NCI-H187 treated with DMSO at 0.1 percent for 48 hours (cell line): ENCODE measurements around the gene PGS1.
"Not testable (repeated sequence)": the region's sequence is repeated elsewhere in the genome, so short reads cannot be mapped to it uniquely, and the experiment has no call there.

Source experiments
- DNase-seq: peaks from one replicate; lab custom pipeline; 2025; lab: John Stamatoyannopoulos, UW

PGS1 gene, protein sequence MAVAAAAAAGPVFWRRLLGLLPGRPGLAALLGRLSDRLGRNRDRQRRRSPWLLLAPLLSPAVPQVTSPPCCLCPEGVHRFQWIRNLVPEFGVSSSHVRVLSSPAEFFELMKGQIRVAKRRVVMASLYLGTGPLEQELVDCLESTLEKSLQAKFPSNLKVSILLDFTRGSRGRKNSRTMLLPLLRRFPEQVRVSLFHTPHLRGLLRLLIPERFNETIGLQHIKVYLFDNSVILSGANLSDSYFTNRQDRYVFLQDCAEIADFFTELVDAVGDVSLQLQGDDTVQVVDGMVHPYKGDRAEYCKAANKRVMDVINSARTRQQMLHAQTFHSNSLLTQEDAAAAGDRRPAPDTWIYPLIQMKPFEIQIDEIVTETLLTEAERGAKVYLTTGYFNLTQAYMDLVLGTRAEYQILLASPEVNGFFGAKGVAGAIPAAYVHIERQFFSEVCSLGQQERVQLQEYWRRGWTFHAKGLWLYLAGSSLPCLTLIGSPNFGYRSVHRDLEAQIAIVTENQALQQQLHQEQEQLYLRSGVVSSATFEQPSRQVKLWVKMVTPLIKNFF

DNA sequence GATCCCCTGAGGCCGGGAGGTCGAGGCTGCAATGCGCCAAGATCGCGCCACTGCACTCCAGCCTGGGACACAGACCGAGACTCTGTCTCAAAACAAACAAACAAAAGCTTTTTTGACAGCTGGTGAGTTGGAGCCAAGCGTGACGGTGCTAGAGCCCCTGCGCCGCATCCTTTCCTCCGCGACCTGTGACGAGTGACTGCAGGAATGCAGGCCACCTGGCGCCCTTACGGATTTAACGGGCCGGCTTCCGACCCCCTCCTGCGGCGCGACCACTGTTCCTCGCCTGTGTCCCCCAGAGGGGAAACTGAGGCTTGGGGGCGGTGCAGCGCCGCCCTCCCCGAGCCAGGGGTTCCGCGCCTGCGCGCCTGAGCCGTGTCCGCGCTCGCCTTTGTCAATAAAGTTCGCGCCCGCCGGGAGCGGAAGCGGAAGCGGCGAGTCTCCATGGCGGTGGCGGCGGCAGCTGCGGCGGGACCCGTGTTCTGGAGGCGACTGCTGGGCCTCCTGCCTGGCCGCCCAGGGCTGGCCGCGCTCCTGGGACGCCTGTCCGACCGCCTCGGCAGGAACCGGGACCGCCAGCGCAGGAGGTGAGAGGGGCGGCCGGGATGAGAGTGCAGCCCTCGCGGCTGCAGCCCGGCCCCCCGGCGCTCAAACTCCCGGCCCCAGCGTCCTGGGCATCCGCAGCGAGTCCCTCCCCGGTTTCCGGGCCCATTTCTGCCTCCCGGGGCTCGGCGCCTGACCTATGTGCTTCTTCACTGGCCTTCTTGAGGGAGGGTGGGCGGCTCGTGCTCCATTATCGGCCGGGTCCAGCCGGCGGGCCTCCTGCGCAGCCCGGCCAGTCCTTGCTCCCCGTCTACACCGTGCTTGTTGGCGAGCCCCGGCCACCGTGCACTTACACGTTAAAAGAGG lies at the start of gene PGS1:
Gene PGS1, plus strand, starts transcription at position 425 of the 906 bp plus-strand sequence. Its CDS starts 17 bp downstream, at position 442.
- DNase-seq: no peak

DNA sequence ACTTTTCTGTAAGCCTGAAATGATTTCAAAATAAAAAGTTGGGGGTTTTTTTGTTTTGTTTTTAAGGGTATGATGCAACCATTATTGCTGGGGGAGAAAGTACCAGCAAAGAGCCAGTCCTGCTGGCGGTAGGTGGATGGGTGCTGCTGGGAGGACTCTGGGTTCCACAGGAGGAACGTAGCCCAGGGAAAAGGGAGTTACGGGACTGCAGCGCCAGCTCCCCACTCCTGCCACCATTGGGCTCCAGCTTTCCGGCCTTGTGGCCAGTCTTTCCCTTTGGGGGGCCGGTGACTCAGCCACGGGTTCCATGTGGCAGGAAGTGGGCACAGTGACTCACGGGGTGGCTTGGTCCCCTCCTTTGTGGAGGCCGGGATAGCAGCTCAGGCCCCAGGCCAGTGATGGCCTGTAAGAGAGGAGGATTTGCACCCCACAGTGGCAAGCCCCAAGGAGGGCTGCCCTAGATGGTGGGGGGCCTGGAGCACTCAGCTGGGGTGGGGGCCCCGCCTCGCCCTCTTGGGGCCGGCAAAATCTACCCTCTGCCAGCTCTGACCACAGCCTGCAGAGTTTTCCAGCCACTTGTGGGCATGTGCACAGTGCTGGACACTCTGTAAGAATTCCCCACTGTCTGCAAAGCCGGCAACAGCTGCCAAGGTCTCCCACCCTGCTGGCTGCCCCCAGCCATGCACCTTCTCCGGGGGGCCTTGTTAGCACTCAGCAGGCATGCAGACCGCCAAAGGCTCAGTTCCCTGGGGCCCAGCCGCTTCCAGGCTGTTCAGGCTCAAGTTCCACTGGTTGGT lies 49.0 kb upstream of the PGS1 start:
- no peak for DNase-seq

DNA sequence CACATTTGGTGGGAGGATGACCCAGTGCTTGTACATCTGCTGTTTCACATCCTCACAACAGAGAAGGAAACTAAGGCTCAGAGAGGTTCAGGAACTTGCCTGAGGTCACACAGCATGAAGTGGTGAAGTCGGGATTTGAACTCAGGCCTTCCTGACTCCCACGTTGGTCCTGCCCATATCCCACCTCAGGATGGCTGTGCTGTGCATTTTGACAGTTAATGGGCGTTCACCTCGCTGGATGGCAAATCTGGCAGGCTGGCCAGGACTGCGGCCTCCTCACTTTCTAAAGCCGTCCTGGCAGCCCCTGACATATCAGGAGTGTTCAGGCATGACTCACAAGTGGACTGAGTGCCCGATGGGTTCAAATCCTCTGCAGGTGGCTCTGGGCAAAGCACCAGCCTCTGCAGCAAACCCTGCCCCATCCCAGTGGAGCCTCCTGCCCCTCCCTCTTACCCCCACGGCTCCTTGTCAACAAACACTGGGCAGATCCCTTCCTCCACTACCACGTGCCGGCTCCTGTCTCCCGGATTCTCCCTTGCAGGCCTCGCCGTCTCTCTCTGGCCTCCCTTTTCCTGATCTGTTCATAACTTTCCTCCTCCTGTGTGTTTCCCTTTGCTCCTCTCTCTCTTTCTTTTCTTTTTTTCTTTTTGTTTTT lies 47.8 kb upstream of the PGS1 start:
- DNase-seq: no peak

DNA sequence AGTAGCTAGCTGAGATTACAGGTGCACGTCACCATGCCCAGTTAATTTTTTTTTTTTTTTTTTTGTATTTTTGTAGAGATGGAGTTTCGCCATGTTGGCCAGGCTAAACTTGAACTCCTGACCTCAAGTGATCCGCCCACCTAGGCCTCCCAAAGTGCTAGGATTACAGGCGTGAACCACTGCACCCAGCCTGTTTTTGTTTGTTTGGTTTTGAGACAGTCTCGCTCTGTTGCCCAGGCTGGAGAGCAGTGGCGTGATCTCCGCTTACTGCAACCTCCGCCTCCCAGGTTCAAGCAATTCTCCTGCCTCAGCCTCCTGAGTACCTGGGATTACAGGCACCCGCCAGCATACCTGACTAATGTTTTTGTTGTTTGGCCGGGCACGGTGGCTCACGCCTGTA lies 47.1 kb upstream of the PGS1 start:
- DNase-seq: not testable (repeated sequence)

DNA sequence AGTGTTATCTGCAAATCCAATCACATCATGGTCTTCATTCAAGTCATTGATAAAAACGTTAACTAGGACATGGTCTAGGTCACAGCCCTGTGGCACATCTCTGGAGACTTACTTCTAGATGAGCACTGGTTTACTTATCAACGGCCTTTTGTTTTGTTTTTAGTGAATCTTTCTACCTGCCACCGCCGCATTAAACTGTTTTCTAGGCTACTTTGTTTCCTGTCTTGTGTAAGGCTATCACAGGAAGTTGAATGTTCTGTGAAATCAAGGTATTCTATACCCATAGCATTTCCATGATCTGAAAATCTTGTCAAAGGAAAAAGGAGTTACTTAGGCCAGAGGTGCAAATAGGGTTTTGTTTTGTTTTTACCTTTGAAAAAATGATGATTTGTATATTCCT lies 45.5 kb upstream of the PGS1 start:
- DNase-seq: no peak

DNA sequence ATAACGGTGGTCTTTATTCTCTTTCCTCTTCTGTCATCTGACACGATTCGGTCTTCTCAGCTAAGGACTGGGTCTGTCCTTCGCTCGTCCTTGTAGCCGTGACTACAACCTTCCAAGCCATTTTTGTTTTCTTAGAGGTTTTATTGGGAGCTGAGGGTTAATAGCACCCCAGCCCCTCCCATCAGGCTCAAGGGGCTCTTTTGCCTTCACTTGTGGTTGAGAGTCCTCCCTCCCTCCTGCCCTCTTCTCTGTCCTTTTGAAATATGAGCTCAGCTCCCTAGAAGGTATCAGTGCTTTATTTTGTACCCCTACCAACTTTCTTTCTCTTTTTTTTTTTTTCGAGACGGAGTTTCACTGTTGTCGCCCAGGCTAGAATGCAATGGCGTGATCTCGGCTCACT lies 43.2 kb upstream of the PGS1 start:
- no peak for DNase-seq

DNA sequence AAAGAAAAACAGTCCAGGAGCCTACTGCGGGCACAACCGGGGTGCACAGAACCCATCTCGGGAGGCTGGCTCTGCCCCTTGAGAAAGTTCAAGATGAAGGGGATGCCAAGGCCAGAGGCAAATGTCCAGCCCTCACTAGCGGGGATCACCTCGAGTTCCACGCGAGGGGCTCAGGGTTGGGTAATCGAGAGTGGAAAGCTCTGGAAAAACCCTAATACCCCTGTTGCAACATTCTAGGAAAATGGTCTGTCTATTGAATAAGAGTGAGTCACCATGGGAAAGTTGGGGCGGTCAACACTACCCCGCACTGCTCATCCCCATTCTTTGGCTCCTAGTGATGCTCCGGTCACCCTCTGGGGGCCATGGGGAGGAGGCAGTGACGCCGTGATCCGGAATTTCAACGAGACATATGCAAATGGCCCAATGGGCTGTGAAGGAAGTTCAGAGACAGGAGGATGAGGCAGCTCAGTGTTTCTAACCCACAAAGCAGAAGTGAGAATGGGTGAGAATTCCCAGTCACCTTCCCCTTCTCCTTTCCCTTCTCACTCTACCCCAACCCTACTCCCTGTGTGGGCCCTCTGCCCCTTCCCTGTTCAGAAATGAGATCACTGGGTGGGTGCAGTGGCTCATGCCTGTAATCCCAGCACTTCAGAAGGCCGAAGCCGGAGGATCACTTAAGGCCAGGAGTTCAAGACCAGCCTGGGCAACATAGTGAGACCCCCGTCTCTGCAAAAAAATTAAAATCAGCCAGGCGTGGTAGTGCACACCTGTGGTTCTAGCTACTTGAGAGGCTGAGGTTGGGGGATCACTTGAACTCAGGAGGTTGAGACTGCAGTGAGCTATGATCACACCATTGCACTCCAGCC lies 41.0 kb upstream of the PGS1 start:
- DNase-seq: no peak

DNA sequence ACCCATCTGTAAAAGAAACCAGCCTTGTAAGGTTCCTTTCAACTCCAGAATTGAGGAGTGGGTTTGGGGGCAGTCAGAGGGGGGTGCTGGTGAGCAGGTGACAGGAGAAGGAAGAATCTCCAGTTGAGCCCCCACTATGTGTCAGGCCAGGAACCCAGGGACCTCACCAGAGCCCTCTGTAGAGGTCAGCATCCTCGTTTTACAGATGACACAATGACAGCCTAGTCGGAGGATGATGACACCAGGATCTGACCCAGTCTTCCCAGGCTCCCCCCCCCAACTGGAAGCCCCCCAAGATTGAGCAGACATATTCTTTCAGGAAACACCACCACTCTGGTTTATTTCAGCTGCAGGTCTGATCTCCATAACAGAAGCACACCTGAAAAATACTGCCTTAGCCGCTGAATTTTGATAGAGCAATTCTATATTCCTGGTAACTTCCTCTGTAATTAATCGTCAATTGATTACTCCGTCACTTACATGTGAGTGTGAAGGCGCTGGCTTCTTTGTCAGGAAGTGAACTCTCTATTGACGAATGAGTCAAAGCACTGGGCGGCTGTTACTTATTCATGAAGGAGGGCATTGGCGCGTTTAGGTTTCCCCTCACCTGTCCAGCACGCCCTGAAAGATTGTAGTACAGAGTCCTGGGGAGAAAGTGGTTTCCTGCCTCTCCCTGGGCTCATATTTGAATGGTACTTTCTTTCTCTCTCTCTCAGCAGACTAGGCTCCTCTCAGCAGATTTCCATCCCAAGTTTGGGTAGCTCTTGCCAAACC lies 39.8 kb upstream of the PGS1 start:
- no peak for DNase-seq

DNA sequence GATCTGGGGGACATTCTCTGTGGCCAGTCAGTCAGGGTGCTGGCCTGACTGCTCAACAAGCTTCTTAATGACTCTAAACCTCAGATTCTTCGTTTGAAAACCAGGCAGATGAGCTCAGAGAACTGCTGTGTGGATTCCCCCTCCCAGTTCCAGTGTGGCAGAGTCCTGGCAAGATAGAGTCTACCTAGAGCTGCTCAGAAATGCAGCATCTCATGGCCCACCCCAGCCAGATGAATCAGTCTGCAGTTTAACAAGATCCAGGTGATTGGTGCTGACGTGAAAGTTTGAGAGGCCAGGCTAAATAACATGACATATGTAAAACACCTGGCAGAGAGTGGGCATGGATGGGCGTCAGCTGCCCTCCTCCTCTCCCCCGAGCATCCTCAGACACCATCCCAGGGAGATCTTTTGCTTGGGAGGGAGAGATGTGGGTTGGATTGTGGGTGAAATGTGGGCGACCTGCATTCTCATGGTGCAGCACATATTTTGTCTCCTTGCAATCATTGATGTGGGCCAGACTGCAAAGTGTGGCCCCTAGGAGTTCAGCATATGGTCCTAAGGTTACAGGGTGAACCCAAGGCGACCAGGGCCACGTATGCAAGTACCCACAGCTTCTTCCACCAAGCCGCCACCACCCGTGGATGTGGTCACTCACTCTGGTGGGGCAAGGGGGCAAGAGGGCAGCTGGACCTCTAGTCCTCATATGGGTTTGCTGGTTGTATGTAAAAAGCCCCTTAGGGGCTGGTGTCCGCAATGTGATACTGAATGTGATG lies 38.1 kb upstream of the PGS1 start:
- DNase-seq: no peak

DNA sequence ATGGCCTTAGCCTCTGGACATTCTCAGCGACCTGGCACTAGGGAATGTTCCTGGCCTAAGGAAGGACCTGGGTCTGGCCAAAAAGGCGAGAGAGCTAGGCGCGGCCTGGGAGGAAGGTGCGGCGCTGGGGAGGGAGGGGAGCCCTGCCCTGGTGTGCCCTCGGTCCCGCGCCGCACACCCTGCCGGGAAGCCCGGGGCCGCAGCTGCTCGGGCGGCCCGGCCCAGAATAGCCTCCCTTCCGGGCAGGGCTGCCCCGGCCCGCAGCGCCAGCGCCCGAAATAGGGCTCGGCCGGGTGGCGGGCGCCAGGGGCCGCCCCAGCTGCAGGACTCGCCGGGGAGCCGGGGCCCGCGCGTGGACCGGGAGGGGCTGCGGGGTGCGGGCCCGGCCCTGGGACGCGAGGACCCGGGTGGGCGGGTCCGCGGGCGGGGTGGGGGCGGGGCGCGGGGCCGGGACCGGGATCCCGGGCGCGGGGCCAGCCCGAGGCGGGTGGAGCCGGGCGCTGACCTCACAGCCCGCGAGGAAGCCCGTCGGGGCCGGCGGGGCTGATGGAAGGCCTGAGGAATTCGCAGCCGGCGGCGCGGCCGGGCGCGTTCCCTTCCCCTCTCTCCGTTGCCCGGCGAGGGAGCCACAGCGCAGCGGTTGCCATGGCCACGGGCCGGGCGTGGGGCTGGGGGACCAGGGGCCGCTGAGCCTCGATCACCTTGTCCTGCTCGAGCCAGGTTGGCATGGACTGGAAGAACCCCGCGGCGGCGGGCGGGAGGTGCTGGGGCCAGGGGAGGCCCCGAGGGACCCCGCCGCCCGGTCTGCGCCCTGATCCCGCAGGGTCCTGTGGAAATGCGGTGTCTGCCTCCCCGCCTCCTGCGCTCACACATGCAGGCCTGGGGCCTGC lies 36.6 kb upstream of the PGS1 start:
- DNase-seq: no peak

DNA sequence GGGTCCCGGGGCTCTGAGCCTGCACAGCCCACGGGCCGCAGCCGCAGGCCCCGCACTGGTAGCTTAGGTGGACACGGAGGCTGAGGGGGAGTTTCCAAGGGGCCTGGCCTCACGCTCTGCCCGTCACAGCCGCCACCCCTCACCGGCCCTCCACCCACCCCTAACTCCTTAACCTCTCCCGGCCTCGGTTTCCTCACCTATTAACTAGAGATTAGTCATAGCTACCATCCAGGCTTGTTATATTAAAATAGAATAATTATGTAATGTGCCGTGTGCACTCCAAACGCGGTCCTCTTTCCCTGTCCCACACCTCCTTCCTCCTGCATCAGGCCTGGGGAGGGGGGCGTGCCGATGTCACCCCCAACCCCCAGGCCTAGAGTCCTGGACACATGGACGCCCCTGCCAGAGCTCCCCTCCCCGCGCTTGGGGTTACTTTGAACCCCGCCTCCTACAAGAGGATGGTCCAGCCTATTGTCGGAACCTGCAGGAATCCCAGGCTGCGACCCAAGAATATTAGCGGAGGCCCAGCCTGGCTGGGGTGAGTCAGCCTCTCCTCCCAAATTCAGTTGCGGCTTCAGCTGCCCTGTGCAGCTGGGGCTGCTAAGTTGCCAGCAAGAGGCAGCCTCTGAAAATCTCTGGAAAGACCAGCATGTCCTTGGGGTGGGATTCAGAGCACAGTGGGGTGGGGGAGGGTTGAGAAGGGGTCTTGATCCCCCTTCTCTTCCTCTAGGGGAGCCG lies 35.8 kb upstream of the PGS1 start:
- no peak for DNase-seq

DNA sequence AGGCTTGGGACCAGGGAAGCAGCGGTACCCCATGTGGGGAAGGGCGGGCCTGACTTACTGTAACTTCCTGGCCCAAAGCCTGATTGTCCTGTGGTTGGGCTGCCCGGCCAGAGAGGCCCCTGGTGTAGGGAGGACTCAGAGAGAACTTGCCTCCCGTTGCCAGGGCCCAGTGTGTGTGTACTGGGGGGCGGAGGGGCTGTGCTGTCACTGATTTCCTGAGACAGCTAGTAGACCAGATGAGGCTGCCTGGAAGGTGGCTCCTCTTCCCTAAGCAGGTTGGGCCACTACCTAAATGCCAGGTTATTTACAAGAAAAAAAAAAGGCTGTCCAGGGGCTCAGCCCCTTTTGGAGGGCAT lies 35.3 kb upstream of the PGS1 start:
- no peak for DNase-seq

DNA sequence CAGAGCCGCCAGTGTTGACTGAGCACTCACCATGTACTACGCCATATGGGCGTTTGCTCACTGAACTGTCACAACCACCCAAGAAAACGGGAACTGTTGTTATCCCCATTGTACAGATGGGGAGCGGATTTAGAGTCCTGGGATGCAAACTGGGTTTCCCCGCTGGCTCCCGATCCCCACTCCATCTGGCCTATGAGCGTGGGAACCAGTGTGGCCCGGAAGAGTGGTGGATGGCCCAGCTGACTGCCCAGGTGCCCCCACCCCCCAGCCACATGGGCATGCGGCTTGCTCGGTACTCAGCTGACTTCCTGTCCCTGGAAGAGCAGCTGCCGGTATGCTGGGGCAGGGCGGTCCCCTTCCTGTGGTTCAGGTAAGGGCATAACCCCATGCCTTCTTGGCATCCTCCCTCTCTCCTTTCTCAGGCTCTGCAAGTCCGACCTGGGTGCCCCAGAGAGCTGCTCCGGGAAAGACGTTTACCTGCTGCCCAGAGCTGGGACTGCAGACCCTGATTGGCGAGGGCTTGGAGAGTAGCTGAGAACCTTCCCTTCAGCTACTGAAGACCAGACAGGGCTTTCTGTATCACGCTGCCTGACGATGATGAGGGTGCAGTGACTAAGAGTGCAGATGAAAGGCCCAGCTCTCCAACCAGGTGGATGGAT lies 34.8 kb upstream of the PGS1 start:
- DNase-seq: no peak

DNA sequence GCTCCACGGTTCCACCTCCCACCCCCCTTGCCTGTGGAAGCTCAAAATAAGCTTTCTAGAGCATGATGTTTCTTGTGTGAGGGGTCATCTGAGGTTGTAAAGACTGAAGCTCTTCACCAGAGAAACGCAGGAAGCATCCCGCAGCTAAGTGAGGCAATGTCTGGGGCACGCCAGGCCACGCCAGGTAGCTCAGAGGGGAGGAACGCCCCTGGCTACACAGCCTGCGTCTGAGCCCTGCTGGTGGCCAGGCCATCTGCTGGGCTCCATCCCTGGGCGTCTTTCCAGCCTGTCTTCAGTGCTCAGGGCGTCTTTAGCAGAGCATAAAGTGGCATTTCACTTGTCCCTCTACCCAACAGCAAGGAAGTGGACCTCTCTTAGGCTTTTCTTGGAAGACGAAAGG lies 33.8 kb upstream of the PGS1 start:
- DNase-seq: no peak

DNA sequence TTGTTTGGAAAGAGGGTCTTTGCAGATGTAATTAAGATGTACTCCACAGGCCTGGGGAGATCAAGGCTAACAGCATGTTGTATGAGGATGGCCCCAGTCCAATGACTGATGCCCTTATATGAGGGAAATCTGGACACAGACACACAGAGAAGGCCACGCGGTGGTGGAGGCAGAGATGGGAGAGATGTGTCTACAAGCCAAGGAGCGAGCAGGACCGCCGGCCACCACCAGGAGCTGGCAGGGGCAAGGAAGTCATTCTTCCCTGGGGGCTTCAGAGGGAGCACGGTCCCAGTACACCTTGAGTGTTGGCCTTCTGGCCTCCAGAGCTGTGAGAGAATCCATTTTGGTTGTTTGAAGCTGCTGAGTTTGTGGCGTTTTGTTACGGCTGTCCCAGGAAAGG lies 33.3 kb upstream of the PGS1 start:
- no peak for DNase-seq

DNA sequence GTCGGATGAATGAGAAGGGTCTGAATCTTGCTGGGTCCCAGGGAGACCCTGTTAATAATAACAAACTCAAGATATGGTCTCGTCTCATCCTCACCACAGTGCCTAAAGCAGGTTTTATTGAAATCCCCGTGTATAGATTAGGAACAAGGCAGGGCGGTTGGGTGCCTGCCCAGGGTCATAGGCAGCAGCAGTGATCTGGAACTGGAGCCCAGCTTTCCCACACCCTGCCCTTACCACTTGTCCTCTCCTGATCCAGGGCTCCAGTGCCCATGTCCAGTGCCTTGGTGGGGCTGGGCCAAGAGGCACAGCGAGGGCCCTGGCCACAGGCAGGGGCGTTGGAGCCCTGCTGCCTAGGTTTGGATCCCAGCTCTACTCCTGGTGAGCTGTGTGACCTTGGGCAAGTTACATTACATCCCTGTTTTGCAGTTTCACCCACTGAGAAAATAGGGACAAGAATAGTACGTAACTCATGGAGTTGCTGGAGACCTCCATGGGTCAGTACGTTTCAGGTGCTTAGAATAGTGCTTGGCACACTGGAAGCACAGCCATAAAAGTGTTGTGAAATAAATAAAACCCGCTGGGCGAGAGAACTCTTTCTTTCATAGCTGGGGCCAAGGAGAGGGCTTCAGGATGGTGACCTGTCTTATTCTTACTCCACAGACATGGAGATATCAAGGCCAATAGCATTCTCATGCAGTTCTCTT lies 32.5 kb upstream of the PGS1 start:
- DNase-seq: no peak
